Measurements from ENCODE around the gene PLCB1.
"Not testable (repeated sequence)": the region's sequence is repeated elsewhere in the genome, so short reads cannot be mapped to it uniquely, and the experiment has no call there.

The PLCB1 gene

DNA sequence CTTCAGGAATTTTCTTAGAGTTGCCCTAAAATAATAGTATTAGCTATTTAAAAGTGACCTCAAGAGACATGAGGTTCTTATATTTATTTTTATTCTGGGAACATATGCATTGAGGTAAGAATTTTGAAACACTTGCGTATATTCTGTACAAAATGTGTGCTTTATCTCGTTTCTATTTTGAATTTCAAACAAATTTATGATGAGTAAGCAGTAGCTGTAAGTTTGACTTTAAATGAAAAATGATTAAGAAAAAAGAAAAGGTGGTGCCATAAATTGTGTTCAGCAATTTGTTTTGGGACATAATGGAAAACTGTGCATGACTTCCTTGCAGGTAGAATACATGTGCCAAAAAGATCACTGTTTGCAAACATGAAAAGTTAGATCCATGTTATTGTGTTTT lies 503.8 kb downstream of the PLCB1 start:
- Histone ChIP-seq H3K4me3 (ENCODE audit: extremely low read depth, insufficient read depth, low read length, poor library complexity, severe bottlenecking) (no peak overlapping the region), H3K27ac (ENCODE audit: low read depth, low read length, severe bottlenecking) (no peak overlapping the region), H3K4me1 (ENCODE audit: control insufficient read depth, insufficient read depth, low read length, poor library complexity, severe bottlenecking) (no peaks in the 10 kb centered on the region), H3K9me3 (ENCODE audit: control insufficient read depth, low read length) (no peaks in the 10 kb centered on the region), H3K36me3 (ENCODE audit: control insufficient read depth, insufficient read depth, low read length) (no peaks in the 10 kb centered on the region)
- WGBS, 2 experiments (ENCODE audit: insufficient coverage in 2 of 2), result 86 to 100% methylated on average over 1 to 2 of the region's 2 CpGs

DNA sequence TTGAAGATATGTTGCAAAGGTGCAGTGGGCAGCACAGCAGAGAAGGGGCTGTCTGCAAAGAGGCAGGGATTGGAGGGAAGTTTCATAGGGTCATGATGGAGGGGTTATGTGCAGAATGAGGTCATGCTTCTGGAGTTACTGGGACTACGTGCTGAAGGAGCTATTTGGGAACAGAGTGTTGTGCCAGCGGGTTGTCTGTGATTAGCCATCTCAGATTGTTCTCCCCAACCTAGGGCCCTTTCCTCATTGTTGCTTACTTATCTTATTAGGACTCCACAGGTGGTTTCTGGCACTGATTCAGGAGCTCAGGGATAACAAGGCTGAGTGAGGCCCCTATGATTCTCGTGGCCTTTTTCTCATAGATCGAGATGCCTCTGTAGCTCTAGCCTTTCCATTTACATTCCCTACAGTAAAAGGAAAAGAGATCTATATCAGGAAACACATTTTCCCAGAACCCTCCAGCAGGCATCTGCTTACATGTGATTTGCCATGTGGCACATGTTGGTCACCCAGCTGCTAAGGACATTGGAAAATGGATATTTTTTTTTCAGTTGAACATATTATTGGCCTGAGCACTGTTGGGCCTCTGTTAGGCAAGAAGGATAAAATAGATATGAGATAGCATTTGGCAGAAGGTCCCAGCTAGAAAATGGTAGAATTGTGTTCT lies 507.2 kb downstream of the PLCB1 start:
- Histone ChIP-seq H3K9me3 (ENCODE audit: control insufficient read depth, low read length) (no peaks in the 10 kb centered on the region), H3K4me3 (ENCODE audit: extremely low read depth, insufficient read depth, low read length, poor library complexity, severe bottlenecking) (no peak overlapping the region), H3K27ac (ENCODE audit: low read depth, low read length, severe bottlenecking) (no peak overlapping the region), H3K4me1 (ENCODE audit: control insufficient read depth, insufficient read depth, low read length, poor library complexity, severe bottlenecking) (no peaks in the 10 kb centered on the region), H3K36me3 (ENCODE audit: control insufficient read depth, insufficient read depth, low read length) (no peaks in the 10 kb centered on the region)
- 80 to 89% methylated on average over 1 to 2 of the region's 4 CpGs for WGBS, 2 experiments (ENCODE audit: insufficient coverage in 2 of 2)

DNA sequence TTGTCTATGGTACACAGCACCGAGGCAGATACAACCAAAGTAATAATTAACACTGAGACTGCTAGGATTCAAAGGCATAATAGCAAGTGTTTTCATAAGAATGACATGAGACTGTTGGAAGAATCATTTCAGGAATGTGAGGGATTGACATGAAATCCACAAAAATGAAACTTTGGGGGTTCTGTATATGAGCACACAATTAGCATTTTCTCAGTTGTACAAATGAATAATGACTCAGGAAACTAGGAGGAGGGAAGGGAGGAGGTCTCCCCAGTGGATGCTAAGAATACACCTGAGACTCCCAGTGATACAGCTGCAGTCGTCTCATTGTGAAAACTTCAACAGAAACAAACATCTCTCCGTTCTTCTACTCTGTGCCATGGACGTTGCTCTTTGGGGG lies 508.4 kb downstream of the PLCB1 start:
- 79% methylated on average over 3 of the region's 4 CpGs; no CpG with 5 or more reads in 1 of the 2 experiments for WGBS, 2 experiments (ENCODE audit: insufficient coverage in 2 of 2)
- Histone ChIP-seq H3K27ac (ENCODE audit: low read depth, low read length, severe bottlenecking) (no peak overlapping the region), H3K9me3 (ENCODE audit: control insufficient read depth, low read length) (no peaks in the 10 kb centered on the region), H3K4me1 (ENCODE audit: control insufficient read depth, insufficient read depth, low read length, poor library complexity, severe bottlenecking) (peaks cover 2% of the 10 kb centered on the region), H3K4me3 (ENCODE audit: extremely low read depth, insufficient read depth, low read length, poor library complexity, severe bottlenecking) (no peak overlapping the region), H3K36me3 (ENCODE audit: control insufficient read depth, insufficient read depth, low read length) (no peaks in the 10 kb centered on the region)

DNA sequence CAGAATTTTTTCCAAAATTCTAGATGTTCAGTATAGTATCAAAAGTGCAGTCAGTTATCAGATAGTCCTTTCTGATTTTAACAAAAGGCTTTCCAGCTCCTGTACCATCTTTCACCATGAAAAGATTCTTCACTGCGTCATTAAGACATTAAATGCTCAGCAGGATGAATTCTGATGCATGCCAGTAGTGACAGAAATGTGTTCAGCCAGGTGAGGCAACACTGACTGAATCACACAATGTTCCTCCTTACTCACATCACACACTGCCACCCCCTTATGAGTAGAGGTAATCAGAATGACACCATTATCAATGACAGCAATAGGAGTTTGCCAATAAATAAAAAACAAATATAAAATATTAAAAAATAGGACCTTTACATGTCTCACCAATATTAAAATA lies 510.2 kb downstream of the PLCB1 start:
- no CpG with 5 or more reads among the region's 1 CpG for WGBS, 2 experiments (ENCODE audit: insufficient coverage in 2 of 2)
- Histone ChIP-seq H3K36me3 (ENCODE audit: control insufficient read depth, insufficient read depth, low read length) (no peaks in the 10 kb centered on the region), H3K4me1 (ENCODE audit: control insufficient read depth, insufficient read depth, low read length, poor library complexity, severe bottlenecking) (peaks cover 14% of the 10 kb centered on the region), H3K9me3 (ENCODE audit: control insufficient read depth, low read length) (no peaks in the 10 kb centered on the region), H3K27ac (ENCODE audit: low read depth, low read length, severe bottlenecking) (no peak overlapping the region), H3K4me3 (ENCODE audit: extremely low read depth, insufficient read depth, low read length, poor library complexity, severe bottlenecking) (no peak overlapping the region)

DNA sequence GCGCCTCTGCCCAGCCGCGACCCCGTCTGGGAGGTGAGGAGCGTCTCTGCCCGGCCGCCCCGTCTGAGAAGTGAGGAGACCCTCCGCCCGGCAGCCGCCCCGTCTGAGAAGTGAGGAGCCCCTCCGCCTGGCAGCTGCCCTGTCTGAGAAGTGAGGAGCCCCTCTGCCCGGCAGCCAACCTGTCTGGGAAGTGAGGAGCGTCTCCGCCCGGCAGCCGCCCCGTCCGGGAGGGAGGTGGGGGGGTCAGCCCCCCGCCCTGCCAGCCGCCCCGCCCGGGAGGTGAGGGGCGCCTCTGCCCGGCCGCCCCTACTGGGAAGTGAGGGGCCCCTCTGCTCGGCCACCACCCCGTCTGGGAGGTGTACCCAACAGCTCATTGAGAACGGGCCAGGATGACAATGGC lies 512.4 kb downstream of the PLCB1 start:
- H3K36me3 ChIP-seq (ENCODE audit: control insufficient read depth, insufficient read depth, low read length); H3K4me3 ChIP-seq (ENCODE audit: extremely low read depth, insufficient read depth, low read length, poor library complexity, severe bottlenecking); H3K9me3 ChIP-seq (ENCODE audit: control insufficient read depth, low read length); H3K27ac ChIP-seq (ENCODE audit: low read depth, low read length, severe bottlenecking): not testable (repeated sequence)
- H3K4me1 ChIP-seq (ENCODE audit: control insufficient read depth, insufficient read depth, low read length, poor library complexity, severe bottlenecking), result peaks cover 14% of the 10 kb centered on the region
- WGBS, 2 experiments (ENCODE audit: insufficient coverage in 2 of 2), result no CpG with 5 or more reads among the region's 30 CpGs

DNA sequence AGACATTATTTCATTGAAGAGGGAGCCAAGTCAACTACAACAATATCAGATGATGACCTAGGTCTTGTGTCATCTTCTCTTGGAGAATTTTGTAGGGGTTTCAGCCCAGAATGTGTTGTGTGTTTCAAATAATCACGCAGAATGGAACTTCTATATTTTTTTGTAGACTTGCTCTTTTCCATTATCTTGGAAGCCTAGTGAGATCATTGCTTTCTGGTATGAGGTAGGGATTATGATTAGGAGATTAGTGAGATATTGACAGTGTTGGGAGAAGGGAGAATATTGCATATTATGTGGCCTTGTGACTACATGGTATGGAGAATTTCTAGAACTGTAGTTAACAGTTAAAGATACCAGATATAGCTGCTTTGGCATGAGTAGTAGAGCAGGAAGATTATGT lies 513.3 kb downstream of the PLCB1 start:
- no peak overlapping the region for H3K27ac ChIP-seq (ENCODE audit: low read depth, low read length, severe bottlenecking)
- H3K4me1 ChIP-seq (ENCODE audit: control insufficient read depth, insufficient read depth, low read length, poor library complexity, severe bottlenecking), result peaks cover 14% of the 10 kb centered on the region
- H3K4me3 ChIP-seq (ENCODE audit: extremely low read depth, insufficient read depth, low read length, poor library complexity, severe bottlenecking), result no peak overlapping the region
- no peaks in the 10 kb centered on the region for H3K9me3 ChIP-seq (ENCODE audit: control insufficient read depth, low read length)
- H3K36me3 ChIP-seq (ENCODE audit: control insufficient read depth, insufficient read depth, low read length), result no peaks in the 10 kb centered on the region
- WGBS, 2 experiments (ENCODE audit: insufficient coverage in 2 of 2), result no CpG with 5 or more reads among the region's 1 CpG

DNA sequence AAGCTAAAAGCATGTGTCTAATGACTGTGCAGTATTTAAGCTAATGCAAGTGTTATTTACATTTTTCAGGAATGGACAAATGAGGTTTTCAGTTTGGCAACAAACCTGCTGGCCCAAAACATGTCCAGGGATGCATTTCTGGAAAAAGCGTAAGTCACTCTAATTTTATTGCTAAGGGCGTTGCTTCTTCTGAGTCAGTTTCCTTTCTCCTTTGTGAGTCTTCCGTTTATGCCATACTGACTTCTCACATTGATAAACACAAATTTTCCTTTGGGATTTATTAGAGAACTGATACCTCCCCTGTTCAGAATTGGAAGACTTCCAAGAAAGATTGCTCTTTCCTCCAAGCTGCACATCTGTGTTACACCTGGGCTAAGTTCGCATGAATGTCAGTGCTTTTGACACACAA lies 514.0 kb downstream of the PLCB1 start:
- WGBS, 2 experiments (ENCODE audit: insufficient coverage in 2 of 2), result 96 to 100% methylated on average over 2 to 3 of the region's 4 CpGs
- H3K4me1 ChIP-seq (ENCODE audit: control insufficient read depth, insufficient read depth, low read length, poor library complexity, severe bottlenecking), result peaks cover 14% of the 10 kb centered on the region
- H3K9me3 ChIP-seq (ENCODE audit: control insufficient read depth, low read length), result no peaks in the 10 kb centered on the region
- no peak overlapping the region for H3K27ac ChIP-seq (ENCODE audit: low read depth, low read length, severe bottlenecking)
- H3K4me3 ChIP-seq (ENCODE audit: extremely low read depth, insufficient read depth, low read length, poor library complexity, severe bottlenecking), result no peak overlapping the region
- H3K36me3 ChIP-seq (ENCODE audit: control insufficient read depth, insufficient read depth, low read length), result no peaks in the 10 kb centered on the region

DNA sequence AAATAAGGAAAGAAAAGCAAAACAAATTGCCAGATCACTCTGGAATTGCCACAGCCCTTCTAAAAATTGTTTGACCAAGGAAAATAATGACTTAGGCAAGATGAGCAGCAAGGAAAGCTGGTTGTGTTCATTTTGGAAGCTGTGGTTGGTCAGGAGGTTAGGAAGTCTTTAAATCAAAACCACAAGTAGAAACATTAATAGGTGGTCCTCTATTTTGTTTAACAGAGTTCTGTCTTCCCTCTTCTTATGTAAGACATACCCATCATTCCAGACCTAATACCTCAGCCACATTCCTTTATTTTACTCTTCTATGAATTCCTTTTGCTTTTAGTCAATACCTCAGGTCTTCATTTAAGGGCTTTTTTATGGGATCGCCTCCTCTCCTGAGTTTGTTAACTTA lies 514.6 kb downstream of the PLCB1 start:
- H3K27ac ChIP-seq (ENCODE audit: low read depth, low read length, severe bottlenecking), result no peak overlapping the region
- WGBS, 2 experiments (ENCODE audit: insufficient coverage in 2 of 2), result 100% methylated on average over 1 of the region's 1 CpG
- H3K4me3 ChIP-seq (ENCODE audit: extremely low read depth, insufficient read depth, low read length, poor library complexity, severe bottlenecking), result no peak overlapping the region
- no peaks in the 10 kb centered on the region for H3K9me3 ChIP-seq (ENCODE audit: control insufficient read depth, low read length)
- no peaks in the 10 kb centered on the region for H3K36me3 ChIP-seq (ENCODE audit: control insufficient read depth, insufficient read depth, low read length)
- peaks cover 14% of the 10 kb centered on the region for H3K4me1 ChIP-seq (ENCODE audit: control insufficient read depth, insufficient read depth, low read length, poor library complexity, severe bottlenecking)

DNA sequence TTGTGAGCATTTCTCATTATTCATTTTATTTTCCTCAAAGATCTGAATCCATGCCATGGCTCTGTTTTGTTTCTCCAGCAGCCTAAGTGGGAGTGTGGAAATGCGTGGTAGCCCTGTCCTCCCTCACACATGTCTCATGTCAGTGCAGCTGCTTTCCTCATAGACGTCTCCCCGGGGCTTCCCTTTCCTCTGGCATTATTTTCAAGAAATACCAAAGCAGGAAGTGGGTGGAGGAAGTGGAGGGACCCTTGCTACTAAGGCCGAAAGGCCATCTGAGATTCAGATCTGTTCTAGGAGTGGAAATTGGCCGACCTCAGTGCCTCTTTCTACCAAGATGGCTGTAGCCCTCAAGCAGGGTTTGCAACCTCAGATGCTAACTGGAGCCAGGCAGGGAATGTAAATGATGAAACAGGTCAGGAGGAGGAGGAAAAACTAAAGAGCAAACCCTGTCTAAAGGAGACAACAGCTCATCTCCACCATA lies 515.9 kb downstream of the PLCB1 start:
- Histone ChIP-seq H3K4me1 (ENCODE audit: control insufficient read depth, insufficient read depth, low read length, poor library complexity, severe bottlenecking) (peaks cover 14% of the 10 kb centered on the region), H3K4me3 (ENCODE audit: extremely low read depth, insufficient read depth, low read length, poor library complexity, severe bottlenecking) (no peak overlapping the region), H3K36me3 (ENCODE audit: control insufficient read depth, insufficient read depth, low read length) (no peaks in the 10 kb centered on the region), H3K27ac (ENCODE audit: low read depth, low read length, severe bottlenecking) (no peak overlapping the region), H3K9me3 (ENCODE audit: control insufficient read depth, low read length) (no peaks in the 10 kb centered on the region)
- 89 to 96% methylated on average over 2 to 4 of the region's 5 CpGs for WGBS, 2 experiments (ENCODE audit: insufficient coverage in 2 of 2)

DNA sequence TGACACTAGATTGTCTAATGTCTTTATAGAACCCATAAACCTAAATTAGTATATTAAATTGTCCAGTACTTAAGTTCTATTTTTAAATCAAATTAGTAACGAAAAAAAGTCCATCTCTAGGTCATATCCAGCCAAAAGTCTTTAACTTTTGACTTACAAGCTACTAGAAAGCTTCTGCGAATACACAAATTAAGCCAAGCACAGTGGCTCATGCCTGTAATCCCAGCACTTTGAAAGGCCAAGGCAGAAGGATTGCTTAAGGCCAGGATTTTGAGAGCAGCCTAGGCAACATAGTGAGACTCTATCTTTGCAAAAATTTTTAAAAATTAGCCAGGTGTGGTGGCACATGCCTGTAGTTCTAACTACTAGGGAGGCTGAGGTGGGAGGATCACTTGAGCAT lies 516.4 kb downstream of the PLCB1 start:
- WGBS, 2 experiments (ENCODE audit: insufficient coverage in 2 of 2), result 83 to 86% methylated on average over 2 of the region's 2 CpGs

DNA sequence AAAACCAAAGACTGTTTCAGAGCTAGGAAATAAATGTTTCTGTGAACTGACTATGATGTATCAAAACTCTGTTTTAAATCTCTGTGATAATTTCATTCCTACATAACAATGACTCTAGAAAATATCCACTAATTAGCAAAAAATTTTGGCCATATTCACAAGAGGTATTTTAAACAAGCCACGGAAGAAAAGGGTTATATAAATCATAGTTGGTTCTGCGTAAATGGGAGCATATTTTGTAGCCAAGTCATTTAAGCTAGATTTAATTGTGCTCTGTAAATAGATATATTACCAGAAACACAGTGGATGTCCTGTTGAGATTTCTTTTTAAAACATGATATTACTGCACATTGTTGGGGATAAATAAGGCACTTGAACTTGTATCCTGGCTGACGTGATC lies 520.3 kb downstream of the PLCB1 start:
- no peaks in the 10 kb centered on the region for H3K36me3 ChIP-seq (ENCODE audit: control insufficient read depth, insufficient read depth, low read length)
- no peak overlapping the region for H3K4me3 ChIP-seq (ENCODE audit: extremely low read depth, insufficient read depth, low read length, poor library complexity, severe bottlenecking)
- no peaks in the 10 kb centered on the region for H3K4me1 ChIP-seq (ENCODE audit: control insufficient read depth, insufficient read depth, low read length, poor library complexity, severe bottlenecking)
- no peaks in the 10 kb centered on the region for H3K9me3 ChIP-seq (ENCODE audit: control insufficient read depth, low read length)
- WGBS, 2 experiments (ENCODE audit: insufficient coverage in 2 of 2), result 90% methylated on average over 2 of the region's 3 CpGs; no CpG with 5 or more reads in 1 of the 2 experiments
- no peak overlapping the region for H3K27ac ChIP-seq (ENCODE audit: low read depth, low read length, severe bottlenecking)

More for the DNA sequence above, 516.4 kb downstream of the PLCB1 start:
- no peaks in the 10 kb centered on the region for H3K36me3 ChIP-seq (ENCODE audit: control insufficient read depth, insufficient read depth, low read length)
- H3K4me3 ChIP-seq (ENCODE audit: extremely low read depth, insufficient read depth, low read length, poor library complexity, severe bottlenecking), result no peak overlapping the region
- no peaks in the 10 kb centered on the region for H3K9me3 ChIP-seq (ENCODE audit: control insufficient read depth, low read length)
- peaks cover 14% of the 10 kb centered on the region for H3K4me1 ChIP-seq (ENCODE audit: control insufficient read depth, insufficient read depth, low read length, poor library complexity, severe bottlenecking)
- no peak overlapping the region for H3K27ac ChIP-seq (ENCODE audit: low read depth, low read length, severe bottlenecking)
